Mesodermal cell (in vitro differentiated cells): ENCODE measurements around the gene HOXA11.

Source experiments
- H3K27ac ChIP-seq: 2 replicates; pipeline ENCODE4 v1.7.0; 2013; ENCODE audit warnings: mild to moderate bottlenecking, low read depth, low read length, moderate library complexity; ENCODE audit not compliant: severe bottlenecking
- H3K36me3 ChIP-seq: 2 replicates; pipeline ENCODE4 v1.7.1; 2013; ENCODE audit warnings: mild to moderate bottlenecking, low read length, moderate library complexity; ENCODE audit not compliant: control insufficient read depth, insufficient read depth
- H3K4me1 ChIP-seq: one replicate; pipeline ENCODE4 v1.7.1; 2013; ENCODE audit warnings: mild to moderate bottlenecking, low read length; ENCODE audit not compliant: insufficient read depth, control insufficient read depth, poor library complexity, severe bottlenecking
- H3K4me3 ChIP-seq: 2 replicates; pipeline ENCODE4 v1.7.0; 2013; ENCODE audit warnings: low read length, control low read depth, mild to moderate bottlenecking; ENCODE audit not compliant: insufficient read depth, poor library complexity, severe bottlenecking; ENCODE audit errors: extremely low read depth
- H3K9me3 ChIP-seq: 2 replicates; pipeline ENCODE4 v1.7.1; 2013; ENCODE audit warnings: mild to moderate bottlenecking, low read length, moderate library complexity; ENCODE audit not compliant: control insufficient read depth
- WGBS, 2 experiments: methylation state at CpG; one replicate each; pipeline ENCODE4 v1.1.5; 2013; ENCODE audit warnings: missing lambda C conversion rate in 2 of 2; ENCODE audit not compliant: insufficient coverage in 2 of 2; 5-methylcytosine and 5-hydroxymethylcytosine counted together

HOXA11 gene

DNA sequence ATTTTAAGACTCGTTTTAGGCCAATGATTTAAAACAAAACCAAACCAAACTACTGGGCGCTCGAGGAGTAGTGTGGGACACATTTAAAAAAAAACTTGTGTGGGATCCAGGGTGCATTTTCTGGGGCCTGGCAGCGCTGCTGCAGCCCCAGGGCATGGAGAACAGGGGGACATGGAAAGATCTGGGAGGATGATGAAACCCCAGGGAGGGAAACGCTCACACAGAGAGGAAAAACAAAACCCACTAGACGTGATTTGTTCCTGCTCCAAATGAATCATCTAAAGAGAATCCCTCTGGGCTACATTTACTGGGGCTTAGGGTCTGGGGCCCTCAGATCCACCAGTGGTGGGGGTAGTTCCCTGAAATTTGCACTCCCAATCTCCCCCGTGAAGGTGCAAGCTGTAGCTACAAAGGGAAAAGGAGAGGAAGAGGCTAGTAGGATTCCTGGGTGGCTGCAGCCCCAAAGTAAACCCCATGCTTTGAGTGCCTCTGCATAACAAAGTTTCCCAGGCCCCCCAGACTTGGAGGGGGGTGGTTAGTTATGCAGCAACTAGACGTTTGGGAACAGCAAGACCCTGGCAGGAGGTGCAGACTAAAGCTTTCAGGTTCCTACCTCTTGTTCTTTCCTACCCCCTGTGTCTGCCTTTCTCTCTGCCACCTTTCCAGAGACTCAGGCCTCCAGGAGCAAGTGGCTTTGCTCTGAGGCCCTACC, 29.4 kb upstream of the HOXA11 start:
- H3K4me1 ChIP-seq, result peaks cover 9% of the 10 kb centered on the region
- no peak overlapping the region for H3K27ac ChIP-seq
- no peak overlapping the region for H3K4me3 ChIP-seq
- H3K9me3 ChIP-seq, result no peaks in the 10 kb centered on the region
- WGBS, 2 experiments, result 30 to 43% methylated on average over 1 to 2 of the region's 8 CpGs
- no peaks in the 10 kb centered on the region for H3K36me3 ChIP-seq

DNA sequence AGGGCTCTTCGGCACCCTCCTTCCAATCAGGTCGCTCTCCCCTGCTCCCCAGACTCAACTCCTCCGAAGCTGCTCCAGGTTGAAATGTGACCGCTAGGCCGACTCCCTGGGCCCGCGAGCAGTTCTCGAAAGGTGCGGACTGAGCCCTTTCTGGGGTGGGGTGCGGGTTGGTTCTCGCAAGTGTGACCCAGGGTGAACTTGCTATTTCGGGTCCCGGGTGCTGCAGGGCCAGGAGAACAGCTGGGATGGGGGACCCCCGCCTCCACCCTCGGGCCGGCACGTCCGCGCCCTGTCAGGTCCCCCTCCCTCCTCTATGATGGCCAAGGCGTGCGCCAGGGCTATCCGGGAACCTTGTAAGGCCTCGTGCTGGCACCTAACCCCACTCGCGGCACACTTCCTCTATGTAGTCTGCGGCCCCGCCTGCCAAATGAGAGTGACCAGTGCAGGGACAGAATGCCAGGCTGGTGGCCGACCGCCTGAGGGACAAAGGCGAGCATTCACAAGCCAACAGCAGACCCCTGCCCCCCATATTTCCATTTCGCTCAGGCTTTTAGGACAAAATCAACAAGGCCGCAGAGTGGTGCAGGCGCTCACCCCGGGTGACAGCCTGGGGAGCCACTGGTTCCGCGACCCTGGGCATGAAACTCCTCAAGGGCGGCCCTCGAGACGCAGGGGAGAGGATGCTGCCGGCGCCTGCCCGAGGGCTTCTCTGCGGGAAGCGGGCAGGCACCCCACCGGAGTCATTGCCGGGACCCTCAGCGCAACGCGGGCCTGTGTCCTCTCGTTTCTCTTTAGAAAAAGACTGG, 28.6 kb upstream of the HOXA11 start:
- H3K4me3 ChIP-seq, result no peak overlapping the region
- WGBS, 2 experiments, result 37 to 49% methylated on average over 42 to 44 of the region's 50 CpGs
- no peak overlapping the region for H3K27ac ChIP-seq
- H3K4me1 ChIP-seq, result peaks cover 9% of the 10 kb centered on the region
- no peaks in the 10 kb centered on the region for H3K9me3 ChIP-seq
- H3K36me3 ChIP-seq, result no peaks in the 10 kb centered on the region

DNA sequence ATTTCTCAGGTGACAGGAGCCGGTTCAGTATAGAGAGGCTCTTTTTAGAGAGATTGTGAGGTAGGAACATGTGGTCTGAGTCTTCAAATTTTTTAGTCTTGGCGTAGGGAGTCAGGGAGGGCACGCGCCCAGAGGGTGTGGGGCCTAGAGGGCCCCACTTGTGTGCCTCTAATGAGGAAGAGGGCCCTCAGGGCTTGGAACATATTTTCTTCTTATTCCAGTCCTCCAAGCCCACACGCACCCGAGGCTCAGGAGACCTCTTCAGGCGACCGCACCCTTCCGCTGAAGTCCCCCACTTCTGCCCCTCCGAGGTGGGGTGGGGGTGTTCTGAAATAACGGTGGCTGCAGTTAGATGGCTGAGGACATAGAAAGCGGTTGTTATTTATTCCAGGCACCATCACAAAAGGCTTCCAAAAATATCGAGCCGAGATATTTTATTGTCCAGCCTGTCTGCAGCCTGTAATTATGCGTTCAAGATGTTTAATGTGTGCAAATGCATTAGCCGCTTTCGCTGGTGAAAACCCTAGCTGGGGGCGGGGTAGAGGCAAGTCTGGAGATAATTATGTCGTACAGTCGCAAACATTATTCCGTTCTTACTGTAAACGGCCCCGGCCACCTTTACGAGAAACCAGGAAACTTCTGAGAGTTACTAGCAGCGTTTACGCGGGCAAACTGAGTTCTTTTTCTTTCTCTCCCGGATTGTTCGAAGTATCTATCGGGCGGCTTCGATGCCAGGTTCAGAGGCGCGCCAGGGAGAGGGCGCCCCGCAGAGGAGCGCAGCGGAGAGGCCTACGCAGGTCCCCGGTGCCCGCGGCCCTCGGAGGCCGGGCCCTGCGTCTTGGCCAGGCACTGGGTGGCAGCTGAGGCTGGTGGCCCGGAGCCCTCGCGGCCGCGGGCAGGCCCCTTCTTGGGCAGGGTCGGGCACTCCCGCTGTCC, 27.7 kb upstream of the HOXA11 start:
- WGBS, 2 experiments, result 38 to 40% methylated on average over 41 to 44 of the region's 52 CpGs
- Histone ChIP-seq H3K27ac (no peak overlapping the region), H3K9me3 (no peaks in the 10 kb centered on the region), H3K36me3 (no peaks in the 10 kb centered on the region), H3K4me1 (peaks cover 9% of the 10 kb centered on the region), H3K4me3 (no peak overlapping the region)

DNA sequence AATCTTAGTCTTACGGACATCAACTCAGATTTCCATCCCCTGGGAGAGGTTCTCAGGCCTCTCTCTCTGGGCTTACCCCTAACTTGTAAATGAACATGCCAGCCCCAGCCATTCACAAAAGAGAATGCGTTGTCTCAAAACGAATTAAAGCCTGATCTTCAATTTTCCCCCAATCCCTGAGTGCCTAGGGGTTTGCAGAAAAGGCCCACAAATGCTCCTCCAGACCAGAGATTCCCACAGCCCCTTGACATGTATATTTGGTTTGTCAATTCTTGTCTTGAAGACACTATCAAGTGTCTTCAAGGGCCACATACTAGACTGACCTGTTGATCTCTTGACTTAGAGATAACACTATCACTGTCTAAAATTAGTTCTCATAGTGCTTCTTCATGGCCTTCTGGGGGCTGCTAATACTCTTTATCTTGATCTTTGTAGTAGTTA, 26.8 kb upstream of the HOXA11 start:
- 51 to 55% methylated on average over 3 of the region's 3 CpGs for WGBS, 2 experiments
- Histone ChIP-seq H3K9me3 (no peaks in the 10 kb centered on the region), H3K27ac (no peak overlapping the region), H3K36me3 (no peaks in the 10 kb centered on the region), H3K4me1 (peaks cover 9% of the 10 kb centered on the region), H3K4me3 (no peak overlapping the region)

DNA sequence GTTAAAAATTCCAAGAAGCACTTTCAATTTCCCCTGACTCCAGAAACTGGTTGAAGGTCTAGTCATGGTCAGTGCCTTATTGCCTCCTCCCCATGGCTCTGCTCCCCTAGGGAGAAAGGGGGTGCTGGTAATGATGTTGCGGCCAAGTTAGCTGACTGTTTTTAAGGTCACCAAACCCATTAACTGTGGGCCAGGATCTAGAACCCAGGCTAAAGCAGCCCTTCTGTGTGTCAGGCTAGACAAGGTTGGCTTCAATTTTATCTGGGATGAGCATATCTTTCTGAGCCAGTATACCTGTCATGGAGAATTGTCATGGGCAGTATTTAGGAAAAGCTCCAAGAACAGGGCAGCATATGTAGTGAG, 26.0 kb upstream of the HOXA11 start:
- Histone ChIP-seq H3K9me3 (no peaks in the 10 kb centered on the region), H3K27ac (no peak overlapping the region), H3K36me3 (no peaks in the 10 kb centered on the region), H3K4me3 (no peak overlapping the region), H3K4me1 (peaks cover 9% of the 10 kb centered on the region)
- WGBS, 2 experiments, result 80% methylated on average over 1 of the region's 1 CpG; no CpG with 5 or more reads in 1 of the 2 experiments

DNA sequence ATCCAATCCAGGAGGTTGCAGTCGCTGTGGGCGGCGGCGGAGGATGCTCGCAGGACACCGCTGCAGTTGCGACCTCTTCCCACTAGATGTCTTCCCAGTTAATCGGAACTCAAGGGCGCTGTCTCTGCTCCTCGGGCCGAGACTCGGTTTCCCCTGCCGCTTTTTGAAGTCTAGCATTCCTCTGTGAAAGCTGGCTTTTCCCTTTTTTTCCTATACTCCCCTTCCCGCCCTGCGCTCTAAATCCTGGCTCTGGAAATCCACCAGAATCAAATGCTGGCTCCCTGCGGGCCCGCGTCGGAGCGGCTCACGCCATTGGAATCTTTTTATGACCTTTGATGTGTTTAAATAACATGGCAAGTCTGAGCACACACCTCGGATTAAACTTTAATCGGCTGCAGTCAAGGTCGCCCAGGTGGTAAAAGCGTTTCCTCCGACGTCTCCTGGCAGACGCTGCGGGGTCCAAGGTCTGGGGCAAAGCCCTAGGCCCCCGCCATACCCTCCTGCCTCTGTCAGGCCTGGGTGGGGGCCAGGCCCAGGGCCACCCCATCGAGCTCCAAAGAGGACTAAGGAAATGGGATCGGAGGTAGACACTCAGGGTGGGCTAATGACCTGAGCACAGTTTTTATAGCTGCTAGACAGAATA, 25.5 kb upstream of the HOXA11 start:
- Histone ChIP-seq H3K9me3 (no peaks in the 10 kb centered on the region), H3K4me3 (no peak overlapping the region), H3K4me1 (peaks cover 9% of the 10 kb centered on the region), H3K27ac (no peak overlapping the region), H3K36me3 (no peaks in the 10 kb centered on the region)
- 18 to 23% methylated on average over 26 of the region's 32 CpGs for WGBS, 2 experiments

DNA sequence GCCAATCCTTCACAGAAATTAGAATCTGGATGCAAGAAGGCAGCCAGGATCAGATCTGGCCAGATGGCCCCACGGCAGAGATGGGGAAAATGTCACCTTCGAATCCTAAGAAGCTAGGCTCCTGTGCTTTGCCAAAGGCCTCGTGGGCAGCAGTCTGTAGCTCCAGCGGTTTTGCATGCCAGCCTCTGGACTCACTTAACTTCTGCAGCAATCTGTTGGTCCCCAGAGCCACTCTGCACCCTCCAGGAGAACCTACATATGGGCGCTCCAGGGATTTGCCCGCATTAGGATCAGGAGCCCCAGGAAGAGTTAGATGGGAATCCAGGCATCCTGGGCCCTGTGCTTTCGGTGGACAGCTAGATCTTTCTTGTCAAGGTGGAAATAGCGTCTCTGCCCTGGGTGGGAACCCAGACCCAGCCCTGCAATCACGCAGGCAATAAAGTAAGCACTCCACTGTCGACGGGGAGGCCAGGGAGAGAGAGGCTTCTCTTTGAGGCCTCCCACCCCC, 25.0 kb upstream of the HOXA11 start:
- Histone ChIP-seq H3K4me1 (peaks cover 9% of the 10 kb centered on the region), H3K27ac (no peak overlapping the region), H3K9me3 (no peaks in the 10 kb centered on the region), H3K4me3 (no peak overlapping the region), H3K36me3 (no peaks in the 10 kb centered on the region)
- 58 to 66% methylated on average over 9 to 11 of the region's 11 CpGs for WGBS, 2 experiments

DNA sequence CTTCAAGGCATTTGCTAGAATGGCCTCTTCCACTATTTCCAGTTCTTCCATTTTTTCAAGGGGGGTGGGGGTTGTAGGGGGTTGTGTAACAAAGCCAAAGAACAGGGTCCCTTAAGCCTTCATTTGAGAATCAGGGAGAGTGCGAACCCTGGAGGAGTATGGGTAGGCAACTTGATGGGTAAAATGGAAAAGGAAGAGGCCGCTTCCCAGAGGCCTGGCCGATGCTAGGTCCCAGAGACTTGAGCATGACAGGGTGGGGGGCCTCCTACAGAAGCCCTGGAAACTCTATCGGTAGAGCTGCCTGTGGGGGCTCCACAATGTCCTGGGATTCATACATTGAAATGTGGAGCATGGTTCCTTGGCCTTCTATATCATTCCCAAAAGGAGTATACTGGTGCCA, 24.0 kb upstream of the HOXA11 start:
- Histone ChIP-seq H3K9me3 (no peaks in the 10 kb centered on the region), H3K36me3 (no peaks in the 10 kb centered on the region), H3K4me3 (no peak overlapping the region), H3K4me1 (peaks cover 4% of the 10 kb centered on the region), H3K27ac (no peak overlapping the region)
- WGBS, 2 experiments, result 65 to 70% methylated on average over 4 of the region's 4 CpGs

DNA sequence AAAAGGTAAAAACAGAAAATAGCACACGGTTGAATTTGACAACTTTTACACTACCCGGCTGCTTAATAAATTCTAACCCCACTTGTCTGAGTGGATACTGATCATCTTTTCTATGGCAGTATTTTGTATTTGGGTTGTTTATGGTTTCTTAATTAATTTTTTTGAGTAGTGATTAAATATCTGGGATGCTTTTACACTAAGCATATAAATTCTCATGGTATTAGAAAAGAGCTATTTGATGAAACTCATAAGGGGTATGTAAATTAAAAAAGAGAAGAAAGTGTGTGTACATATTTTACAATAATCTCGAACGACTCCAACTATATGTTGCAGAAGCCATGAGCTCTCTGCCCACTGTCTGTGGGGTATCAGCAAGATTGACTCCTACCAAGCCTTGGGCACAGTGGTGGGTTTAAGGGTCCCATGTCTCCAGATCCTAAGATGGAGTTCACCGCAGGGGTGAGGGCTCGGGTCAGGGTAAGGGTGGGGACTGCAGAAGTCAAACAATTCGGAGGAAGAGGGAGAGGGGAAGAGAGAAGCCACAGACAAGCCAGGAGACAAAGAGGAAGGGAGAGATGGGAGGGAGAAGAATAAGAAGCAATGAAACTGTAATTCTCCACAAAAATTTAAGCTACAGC, 22.4 kb upstream of the HOXA11 start:
- Histone ChIP-seq H3K36me3 (no peaks in the 10 kb centered on the region), H3K4me1 (no peaks in the 10 kb centered on the region), H3K4me3 (no peak overlapping the region), H3K27ac (no peak overlapping the region), H3K9me3 (no peaks in the 10 kb centered on the region)
- 12 to 13% methylated on average over 3 of the region's 7 CpGs for WGBS, 2 experiments
